ENCODE measurements around the gene ZNF581. TPM values are rescaled to one million over a fixed set of nuclear protein-coding genes. Genes with fewer than 3 reads are reported as not detected.

ZNF581 gene
- total RNA-seq, 1 experiment from 2014 or later = 65.1 TPM

DNA sequence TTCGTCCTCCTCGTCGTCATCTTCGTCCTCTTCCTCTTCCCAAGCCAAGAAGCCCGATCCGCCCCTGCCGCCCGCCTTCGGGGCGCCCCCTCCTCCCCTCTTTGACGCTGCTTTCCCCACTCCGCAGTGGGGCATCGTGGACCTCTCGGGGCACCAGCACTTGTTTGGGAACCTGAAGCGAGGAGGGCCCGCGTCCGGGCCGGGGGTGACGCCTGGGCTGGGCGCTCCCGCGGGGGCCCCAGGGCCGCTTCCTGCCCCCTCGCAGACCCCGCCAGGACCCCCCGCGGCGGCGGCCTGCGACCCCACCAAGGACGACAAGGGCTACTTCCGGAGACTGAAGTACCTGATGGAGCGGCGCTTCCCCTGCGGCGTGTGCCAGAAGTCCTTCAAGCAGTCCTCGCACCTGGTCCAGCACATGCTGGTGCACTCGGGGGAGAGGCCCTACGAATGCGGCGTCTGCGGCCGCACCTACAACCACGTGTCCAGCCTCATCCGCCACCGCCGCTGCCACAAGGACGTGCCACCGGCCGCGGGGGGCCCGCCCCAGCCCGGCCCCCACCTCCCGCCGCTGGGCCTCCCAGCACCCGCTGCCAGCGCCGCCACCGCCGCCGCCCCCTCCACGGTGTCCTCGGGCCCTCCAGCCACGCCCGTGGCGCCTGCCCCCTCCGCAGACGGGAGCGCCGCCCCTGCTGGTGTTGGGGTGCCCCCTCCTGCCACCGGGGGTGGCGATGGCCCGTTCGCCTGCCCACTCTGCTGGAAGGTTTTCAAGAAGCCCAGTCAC lies 29.3 kb upstream of the ZNF581 start:
- H4K8ac ChIP-seq (replicated peaks; ENCODE audit: insufficient read length, low read depth, low read length) = no peak overlapping the region
- H3K56ac ChIP-seq (ENCODE audit: insufficient read length, low read depth, low read length) = no peak overlapping the region
- H2AFZ ChIP-seq (ENCODE audit: low read length) = no peak overlapping the region
- TF ChIP-seq, protein P1, sequence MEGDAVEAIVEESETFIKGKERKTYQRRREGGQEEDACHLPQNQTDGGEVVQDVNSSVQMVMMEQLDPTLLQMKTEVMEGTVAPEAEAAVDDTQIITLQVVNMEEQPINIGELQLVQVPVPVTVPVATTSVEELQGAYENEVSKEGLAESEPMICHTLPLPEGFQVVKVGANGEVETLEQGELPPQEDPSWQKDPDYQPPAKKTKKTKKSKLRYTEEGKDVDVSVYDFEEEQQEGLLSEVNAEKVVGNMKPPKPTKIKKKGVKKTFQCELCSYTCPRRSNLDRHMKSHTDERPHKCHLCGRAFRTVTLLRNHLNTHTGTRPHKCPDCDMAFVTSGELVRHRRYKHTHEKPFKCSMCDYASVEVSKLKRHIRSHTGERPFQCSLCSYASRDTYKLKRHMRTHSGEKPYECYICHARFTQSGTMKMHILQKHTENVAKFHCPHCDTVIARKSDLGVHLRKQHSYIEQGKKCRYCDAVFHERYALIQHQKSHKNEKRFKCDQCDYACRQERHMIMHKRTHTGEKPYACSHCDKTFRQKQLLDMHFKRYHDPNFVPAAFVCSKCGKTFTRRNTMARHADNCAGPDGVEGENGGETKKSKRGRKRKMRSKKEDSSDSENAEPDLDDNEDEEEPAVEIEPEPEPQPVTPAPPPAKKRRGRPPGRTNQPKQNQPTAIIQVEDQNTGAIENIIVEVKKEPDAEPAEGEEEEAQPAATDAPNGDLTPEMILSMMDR (conservative IDR thresholded peaks at IDR 0.05) = no peak
- H2BK5ac ChIP-seq (ENCODE audit: insufficient read length, low read length) = no peak overlapping the region
- H3K9ac ChIP-seq (ENCODE audit: extremely low read depth, insufficient read length, low read length) = no peak overlapping the region
- H3K4ac ChIP-seq (ENCODE audit: low read depth, low read length) = no peak overlapping the region
- no peak overlapping the region for H2BK15ac ChIP-seq (ENCODE audit: low read depth, low read length)
- no peak overlapping the region for H4K91ac ChIP-seq (ENCODE audit: insufficient read length, low read depth, low read length)
- no peak overlapping the region for H3K14ac ChIP-seq (ENCODE audit: insufficient read depth, low read length)
- no peaks in the 10 kb centered on the region for H3K27me3 ChIP-seq (ENCODE audit: insufficient read depth, low read length)
- no peak overlapping the region for H2BK12ac ChIP-seq (ENCODE audit: insufficient read length, low read depth, low read length)
- no peaks in the 10 kb centered on the region for H3K79me1 ChIP-seq (ENCODE audit: insufficient read depth, low read depth, low read length, poor library complexity, severe bottlenecking)
- H3K4me2 ChIP-seq (ENCODE audit: insufficient read depth, insufficient read length, low read length) = no peak overlapping the region
- H2BK20ac ChIP-seq (ENCODE audit: low read depth, low read length, poor library complexity, severe bottlenecking) = no peak overlapping the region
- H3K18ac ChIP-seq (ENCODE audit: insufficient read length, low read depth, low read length) = no peak overlapping the region
- WGBS (ENCODE audit: extremely low coverage, insufficient read length, low lambda C conversion rate) = no CpG with 5 or more reads among the region's 75 CpGs
- H3K9me3 ChIP-seq (ENCODE audit: control insufficient read depth, low read depth, low read length) = no peaks in the 10 kb centered on the region
- no peak overlapping the region for H3K27ac Mint-ChIP-seq
- peaks cover 2% of the 10 kb centered on the region for H3K27me3 Mint-ChIP-seq (ENCODE audit: low read depth)
- DNase-seq = no peak
- no peak overlapping the region for H3K27ac ChIP-seq (ENCODE audit: insufficient read length, low read depth, low read length)
- H3K23ac ChIP-seq (ENCODE audit: insufficient read length, low read depth, low read length) = no peak overlapping the region
- H3K23me2 ChIP-seq (ENCODE audit: insufficient read length, low read depth, low read length, poor library complexity, severe bottlenecking) = no peaks in the 10 kb centered on the region
- no peak overlapping the region for H3T11ph ChIP-seq (ENCODE audit: low read length)
- no peaks in the 10 kb centered on the region for H4K20me1 ChIP-seq (ENCODE audit: control insufficient read depth, insufficient read depth, insufficient read length)
- H2AK5ac ChIP-seq (ENCODE audit: insufficient read length, low read length) = no peak overlapping the region
- peaks cover 0 to 2% of the 10 kb centered on the region in 2 experiments; a peak in 1 of 4 replicates for H3K4me1 Mint-ChIP-seq
- 0 out of 2 replicates have a peak, but pooled peaks cover 1% of the 10 kb centered on the region for H3K79me2 ChIP-seq (ENCODE audit: insufficient read depth, low read length)
- H3K4me1 ChIP-seq (ENCODE audit: insufficient read depth, low read length) = no peaks in the 10 kb centered on the region
- no peaks in the 10 kb centered on the region for H3K9me3 Mint-ChIP-seq
- H2BK120ac ChIP-seq (ENCODE audit: low read depth, low read length, poor library complexity, severe bottlenecking) = no peak overlapping the region
- no peak overlapping the region for H3K4me3 Mint-ChIP-seq
- peaks cover 15 to 40% (median 36%) of the 10 kb centered on the region in 3 experiments for H3K36me3 Mint-ChIP-seq (ENCODE audit: insufficient read depth in 1 of 3, low read depth in 3 of 3)
- no peak overlapping the region for H4K5ac ChIP-seq (ENCODE audit: insufficient read length, low read depth, low read length)

All from H9 (cell line).